NCI-H146 treated with DMSO at 0.1 percent for 48 hours (cell line): ENCODE measurements around the gene TFB2M.
"Not testable (repeated sequence)": the region's sequence is repeated elsewhere in the genome, so short reads cannot be mapped to it uniquely, and the experiment has no call there.

Experiments used
- DNase-seq: peaks from one replicate; lab custom pipeline; 2025; ENCODE audit not compliant: unreplicated experiment; lab: John Stamatoyannopoulos, UW

The TFB2M gene

DNA sequence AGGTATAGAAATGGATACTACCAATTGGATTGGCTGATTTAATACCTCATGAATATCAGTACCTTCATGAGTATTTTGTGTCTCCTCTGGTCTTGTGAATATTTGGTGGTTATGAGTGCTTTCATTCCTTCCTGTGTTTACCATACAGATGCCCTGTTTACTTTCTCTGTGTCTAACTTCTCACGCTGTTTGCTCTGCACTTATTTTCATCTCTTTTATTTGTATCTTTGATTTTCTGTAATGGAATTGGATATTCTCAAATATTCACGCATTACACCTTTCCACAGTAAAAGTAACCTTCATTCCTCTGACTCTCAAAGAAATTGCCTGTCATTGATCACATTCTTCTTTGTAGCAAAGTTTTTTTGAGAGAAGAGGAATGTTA lies 17.0 kb upstream of the TFB2M start:
- DNase-seq = peak; percentile 64

DNA sequence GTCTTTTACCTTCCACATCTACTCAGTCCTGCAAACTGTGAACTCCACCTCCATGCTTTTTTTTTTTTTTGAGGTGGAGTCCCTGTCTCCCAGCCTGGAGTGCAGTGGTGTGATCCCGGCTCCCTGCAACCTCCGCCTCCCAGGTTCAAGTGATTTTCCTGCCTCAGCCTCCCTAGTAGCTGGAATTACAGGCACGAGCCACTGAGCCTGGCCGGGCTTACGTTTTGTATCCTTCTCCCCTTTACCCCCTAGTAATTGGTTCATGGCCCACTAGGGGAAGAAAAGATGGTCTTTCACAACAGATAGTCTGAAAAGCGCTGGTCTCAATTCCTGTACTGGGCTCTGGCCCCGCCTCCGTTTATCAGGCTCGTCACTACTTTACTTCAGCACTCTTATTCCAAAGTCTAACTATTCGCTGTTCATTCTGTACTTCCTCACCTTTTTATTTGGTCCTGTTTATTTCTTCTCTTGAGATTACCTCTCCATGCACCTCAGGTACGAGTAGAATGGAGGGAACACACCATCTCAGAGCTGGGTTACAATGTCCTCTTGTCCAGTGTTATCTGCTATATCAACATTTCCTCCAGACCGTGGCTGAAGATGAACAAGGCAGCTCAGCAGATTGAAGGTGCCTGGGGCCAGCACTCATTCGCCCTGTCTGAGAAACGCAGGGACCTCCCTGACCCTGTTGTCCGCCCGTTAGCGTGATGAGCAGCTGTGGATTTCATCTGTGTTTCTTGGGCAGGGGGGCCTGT lies 16.4 kb upstream of the TFB2M start:
- peak; percentile 64 for DNase-seq

DNA sequence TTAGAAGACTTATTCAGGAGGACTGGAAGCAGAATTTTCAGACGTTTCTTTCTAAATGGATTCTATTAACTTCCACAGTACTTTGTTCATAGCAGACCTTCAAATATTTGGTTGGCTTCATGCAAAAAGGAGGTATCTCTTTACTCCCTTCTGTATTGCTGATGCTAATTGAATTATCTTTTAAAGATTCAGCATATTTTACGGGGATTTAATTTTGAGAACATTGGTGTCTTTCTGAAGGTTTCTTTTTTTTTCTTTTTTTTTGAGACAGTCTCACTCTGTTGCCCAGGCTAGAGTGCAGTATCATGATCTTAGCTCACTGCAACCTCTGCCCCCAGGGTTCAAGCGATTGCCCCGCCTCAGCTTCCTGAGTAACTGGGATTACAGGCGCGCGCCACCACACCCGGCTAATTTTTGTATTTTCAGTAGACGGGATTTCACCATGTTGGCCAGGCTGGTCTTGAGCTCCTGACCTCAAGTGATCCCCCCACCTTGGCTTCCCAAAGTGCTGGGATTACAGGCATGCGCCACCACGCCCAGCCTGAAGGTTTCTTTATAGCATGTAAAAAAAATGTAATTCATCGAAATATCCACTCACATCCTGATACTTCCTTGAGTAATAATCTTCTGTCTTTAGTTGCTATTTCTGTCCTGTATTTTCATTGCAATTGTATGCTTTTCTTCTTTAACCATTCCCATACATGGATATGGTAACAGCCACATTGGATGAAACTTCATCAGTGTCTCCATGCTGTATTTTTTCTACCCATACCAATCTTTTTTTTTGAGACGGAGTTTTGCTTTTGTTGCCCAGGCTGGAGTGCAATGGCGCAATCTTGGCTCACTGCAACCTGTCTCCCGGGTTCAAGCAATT lies 14.7 kb upstream of the TFB2M start:
- no peak for DNase-seq

DNA sequence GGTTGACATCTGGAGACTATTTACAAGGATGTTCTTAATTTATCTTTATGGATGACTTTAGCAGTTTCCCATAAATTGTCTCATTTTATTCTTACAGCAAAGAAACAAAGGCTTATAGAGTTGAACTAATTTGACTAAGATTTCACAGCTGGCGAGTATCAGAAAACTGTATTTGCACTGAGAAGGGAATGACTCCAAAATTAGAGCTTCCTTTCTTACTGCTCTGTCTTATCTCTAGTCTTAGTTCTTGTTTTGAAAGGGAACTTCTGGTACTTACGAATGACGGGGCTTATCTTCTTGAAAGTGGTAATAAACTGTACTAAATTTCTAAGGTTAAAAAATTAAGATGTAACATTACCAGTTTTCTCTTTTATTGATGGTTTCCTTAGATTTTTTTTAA lies 13.8 kb upstream of the TFB2M start:
- DNase-seq = no peak

DNA sequence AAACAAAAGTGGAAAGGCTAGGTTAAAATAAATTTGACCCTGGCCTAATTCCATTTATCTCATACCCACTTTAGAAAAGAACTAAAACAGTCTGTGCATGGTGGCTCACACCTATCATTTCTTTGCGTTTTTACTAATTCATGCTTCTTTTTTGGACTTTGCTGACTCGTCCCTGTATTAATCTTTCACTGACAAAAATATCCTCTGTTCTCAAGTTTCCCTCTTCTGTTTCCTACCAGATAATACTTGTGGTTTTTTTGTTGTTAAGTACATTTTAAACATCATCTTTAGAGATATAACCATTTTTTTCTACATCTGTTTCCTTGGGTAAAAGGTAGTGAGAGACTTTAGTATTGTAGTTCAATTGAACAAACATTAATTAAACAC lies 11.7 kb upstream of the TFB2M start:
- DNase-seq = no peak

DNA sequence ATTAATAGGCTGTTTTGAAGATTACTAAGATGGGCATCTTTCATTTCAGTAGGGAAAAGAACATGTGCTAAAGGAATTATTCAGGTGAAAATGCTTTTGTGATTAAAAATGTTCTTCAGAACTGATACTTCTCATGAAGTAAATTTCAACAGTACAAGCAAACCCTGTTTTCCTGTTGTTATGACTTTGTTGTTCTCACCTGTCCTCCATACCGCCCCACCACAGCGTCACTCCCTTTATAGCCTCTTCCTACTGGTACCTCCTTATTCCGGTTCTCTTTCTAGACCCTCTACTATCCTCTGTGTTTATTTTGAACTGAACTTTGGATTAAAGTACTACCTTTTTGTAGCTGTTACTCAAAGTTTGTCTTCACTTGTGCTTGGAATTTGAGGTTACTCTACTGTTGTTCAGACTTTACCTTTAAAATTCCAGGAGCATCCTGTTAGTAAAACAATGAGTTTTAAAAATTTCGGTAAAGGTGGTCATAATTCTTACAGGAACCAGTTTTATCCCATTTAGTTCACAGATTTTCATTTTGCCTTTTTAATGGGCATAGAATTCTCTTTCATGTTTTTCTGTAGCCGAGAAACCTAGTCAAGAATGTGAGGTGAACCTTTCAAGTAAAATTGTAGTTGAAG lies 11.1 kb upstream of the TFB2M start:
- DNase-seq = no peak

DNA sequence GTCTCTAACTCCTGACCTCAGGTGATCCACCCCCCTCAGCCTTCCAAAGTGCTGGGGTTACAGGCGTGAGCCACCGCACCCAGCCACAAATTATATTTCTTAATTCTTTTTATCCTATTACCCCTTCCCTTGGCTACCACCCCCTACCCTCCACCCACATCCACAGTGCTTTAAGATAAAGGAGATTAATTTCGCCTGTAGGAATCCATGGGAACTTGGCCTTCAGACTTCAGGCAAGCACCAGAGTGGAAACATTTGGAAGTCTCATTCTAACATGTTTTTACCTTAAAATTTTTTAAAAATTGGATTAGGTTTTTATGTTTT lies 10.6 kb upstream of the TFB2M start:
- DNase-seq = no peak

DNA sequence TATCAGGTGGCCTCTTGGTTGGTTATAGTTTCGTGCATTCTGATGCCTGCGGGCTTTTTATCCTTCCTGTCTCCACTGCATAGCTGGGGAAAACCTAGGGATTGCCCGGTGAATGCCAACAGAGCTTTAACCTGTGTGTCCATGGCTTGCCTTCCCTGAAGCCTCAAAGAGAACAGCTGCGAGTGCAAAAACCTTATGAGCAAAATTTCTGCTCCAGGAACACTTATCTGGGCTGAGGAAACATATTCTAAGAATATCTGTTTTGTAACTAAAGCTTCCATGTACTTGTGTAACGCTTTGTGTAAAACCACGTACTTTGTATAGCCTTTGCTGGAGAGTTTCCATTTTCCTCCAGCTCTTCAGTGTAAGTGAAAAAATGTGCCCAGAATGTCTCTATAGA lies 7.4 kb upstream of the TFB2M start:
- DNase-seq = no peak

DNA sequence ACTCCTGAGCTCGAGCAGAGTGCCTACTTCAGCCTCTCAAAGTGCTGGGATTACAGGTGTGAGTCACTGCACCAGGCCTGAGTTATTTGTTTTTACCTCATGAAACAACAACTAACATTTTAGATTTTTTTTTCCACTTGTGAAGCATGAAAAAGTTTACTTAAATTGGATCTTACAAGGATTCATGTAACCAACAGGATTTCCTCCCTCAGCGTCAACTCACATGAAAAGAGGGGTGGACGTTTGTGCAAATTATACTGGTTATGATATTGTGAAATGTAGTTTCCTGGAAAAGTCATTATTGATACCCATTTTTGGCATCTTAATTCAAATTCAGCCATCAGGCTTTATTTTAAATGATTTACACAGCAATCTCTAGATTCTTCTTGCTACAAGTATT lies 6.7 kb upstream of the TFB2M start:
- DNase-seq = no peak

DNA sequence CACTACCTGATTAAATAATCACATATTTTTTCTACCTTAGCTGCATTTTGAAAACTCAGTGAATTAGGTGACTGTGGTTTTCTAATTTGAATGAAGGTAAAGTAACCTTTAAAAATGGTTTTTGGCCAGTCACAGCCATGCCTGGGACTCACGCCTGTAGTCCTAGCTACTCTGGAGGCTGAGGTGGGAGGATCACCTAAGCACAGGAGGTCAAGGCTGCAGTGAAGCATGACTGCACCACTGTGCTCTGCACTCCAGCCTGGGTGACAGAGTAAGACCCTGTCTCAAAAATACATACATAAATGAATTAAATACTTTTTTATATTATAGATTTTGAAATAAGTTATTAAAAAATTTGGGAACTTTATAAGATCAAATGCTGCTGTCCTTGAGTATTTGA lies 5.9 kb upstream of the TFB2M start:
- no peak for DNase-seq

DNA sequence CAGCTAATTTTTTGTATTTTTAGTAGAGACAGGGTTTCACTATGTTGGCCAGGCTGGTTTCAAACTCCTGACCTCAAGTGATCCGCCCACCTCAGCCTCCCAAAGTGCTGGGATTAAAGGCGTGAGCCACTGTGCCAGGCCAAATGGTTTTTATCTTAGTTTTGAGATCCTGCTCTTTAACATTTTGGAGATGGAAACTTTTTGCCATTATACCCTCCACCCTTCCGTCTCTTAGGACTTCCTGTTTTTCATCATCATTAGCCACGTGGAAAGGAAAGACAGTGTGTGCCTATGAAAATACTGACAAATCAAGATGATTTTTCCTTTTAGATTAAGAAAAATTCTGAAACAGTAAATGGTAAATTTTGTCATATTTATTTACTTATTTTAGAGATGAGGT lies 5.2 kb upstream of the TFB2M start:
- DNase-seq = not testable (repeated sequence)

DNA sequence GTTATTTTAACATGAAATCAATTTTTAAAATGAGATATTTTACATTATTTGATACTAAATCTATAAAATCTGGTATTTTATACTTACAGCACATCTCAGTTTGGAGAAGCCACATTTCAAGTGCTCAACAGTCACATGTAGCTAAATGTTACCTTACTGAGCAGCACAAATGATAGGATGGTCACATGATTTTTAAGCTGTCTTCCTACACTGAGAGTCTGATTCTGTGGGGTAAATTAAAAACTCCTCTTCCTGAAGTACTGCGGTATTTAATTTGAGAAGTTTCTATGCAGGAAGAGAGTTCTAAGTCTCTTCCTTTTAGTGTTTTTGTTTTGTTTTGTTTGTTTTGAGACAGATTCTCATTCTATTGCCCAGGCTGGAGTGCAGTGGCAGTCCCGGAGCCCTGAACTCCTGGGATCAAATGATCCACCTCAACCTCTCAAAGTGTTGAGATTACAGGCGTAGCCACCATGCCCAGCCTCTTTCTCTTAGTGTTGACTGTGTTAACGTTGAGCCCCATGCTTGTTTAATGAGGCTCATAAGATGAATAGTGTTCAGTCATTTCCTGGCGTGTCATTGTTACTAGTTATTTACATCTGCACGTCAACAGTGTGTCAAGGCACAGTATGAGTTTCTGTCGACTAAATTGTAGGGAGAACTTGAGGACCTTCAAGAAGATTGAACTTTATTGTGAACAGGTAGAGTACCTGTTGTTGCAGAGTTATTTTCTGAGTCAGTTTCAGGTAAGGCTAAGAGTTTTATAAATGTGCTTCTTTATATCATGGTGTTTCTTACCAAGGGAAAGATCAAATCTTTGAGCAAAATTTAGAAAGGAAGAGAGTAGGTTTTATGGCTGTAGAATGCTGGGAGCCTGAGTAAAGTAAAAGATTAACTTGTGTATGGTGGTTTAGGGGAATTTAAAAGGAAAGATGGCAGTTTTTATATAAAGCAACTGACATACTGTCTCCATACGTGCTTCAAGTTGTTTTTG lies 3.5 kb upstream of the TFB2M start:
- DNase-seq = peak; percentile 67

DNA sequence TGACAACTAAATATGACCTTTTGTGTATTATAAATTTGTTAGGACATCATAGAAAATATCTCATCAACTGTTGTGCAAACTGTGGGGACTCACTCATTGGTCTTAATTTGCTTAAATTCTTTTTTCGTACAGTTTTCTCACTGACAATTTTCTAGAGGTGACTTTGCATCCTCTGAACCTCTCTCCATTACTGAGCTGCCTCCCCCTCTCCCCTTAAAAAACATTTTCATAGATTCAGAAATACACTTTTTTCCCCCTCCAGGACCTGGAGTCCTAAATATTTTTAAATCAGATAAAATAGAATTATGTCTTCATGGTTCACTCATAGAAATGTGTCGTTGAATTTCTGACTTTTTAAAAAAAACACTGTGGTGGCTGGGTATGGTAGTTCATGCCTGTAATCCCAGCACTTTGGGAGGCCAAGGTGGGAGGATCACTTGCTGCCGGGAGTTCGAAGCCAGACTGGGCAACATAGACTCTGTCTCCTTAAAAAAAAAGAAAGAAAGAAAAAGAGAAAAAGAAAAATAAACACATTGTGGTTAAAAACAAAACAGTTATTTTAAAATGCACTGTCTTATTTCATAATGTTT lies 1.7 kb upstream of the TFB2M start:
- no peak for DNase-seq

DNA sequence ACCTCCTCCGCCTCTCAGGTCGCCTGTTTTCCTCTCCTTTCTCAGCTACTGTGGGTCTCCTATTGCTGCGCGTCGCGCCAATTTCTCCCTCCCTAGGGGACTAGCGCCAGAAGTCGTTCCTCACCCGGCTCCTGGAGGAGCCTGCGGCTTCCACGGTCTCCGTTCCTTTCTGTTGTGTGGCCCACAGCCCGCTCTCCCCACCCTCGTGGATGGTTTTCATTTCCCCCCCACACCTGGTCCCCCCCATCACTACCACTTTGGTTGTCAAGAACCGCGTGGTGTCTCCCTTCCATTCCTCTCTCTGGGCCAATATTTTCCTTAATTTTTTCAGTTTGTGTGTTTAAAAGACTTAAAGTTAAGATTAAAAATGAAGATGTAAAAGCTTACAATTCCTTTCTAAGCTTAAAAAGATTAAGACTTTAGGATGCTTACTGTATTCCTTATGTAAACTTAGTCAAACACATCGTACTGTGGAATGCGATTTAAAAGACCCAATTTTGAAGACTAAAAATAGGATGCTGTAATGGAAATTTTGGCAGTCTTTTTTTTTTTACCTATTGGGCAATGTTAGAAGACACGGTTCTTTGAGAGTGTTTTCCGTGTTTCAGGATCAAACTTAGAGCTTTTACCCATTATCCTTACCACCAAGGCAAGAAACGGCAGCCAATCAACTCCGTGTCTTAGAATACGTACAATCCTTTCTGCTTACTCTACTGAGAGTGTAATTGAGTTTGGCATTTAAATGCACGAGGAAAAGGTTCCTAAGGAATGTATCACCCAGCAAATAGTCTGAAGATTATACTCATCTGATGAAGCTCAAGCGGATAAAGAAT lies 968 bp upstream of the TFB2M start:
- DNase-seq = peak; percentile 79

DNA sequence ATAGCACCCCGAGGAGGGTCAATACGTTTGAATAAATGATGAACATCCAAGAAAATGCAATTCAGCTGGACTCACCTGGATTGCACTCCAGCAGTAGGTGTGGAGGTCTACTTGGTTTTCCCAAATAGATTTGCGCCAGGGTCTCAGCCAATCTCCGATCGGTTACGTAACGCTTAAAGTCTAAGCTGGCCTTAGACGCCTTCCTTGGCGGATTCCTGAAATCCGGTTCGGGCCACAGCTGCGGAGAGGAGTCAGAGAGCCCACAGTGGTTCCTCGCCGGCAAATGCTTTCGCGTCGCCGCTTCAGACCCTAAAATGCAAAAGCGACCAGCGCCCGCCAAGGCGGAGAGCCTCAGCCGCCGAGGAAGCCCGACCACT lies 322 bp downstream of the TFB2M start:
- peak; percentile 49 for DNase-seq

DNA sequence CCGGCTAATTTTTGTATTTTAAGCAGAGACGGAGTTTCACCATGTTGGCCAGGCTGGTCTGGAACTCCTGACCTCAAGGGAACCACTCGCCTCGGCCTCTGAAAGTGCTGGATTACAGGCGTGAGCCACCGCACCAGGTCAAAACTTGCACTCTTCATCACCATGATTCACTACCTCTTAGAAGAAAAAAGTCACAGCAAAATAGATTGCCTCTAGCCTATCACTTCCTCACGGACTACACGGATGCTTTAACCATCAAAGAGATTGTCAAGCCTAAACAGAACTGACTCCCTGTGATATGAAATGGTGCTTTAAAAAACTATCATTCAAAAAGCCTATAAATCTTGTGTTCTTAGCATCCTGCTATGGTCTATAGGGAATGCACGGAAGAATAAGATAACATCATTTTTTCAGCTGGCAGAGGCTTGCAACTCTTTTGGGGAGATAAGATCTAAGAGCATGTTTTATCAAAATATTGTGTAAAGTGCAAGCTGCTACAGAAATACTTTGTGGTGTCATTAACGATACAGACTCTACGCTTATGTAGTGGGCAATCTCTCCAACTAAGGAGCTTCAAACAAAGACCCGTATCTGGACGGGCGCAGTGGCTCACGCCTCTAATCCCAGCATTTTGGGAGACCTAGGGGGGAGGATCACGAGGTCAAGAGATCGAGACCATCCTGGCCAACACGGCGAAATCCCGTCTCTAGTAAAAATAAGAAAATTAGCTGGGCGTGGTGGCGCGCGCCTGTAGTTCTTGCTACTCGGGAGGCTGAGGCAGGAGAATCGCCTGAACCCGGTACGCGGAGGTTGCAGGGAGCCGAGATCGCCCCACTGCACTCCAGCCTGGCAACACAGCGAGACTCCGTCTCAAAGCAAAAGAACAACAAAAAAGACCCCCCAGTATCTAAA lies 966 bp downstream of the TFB2M start:
- DNase-seq = no peak

DNA sequence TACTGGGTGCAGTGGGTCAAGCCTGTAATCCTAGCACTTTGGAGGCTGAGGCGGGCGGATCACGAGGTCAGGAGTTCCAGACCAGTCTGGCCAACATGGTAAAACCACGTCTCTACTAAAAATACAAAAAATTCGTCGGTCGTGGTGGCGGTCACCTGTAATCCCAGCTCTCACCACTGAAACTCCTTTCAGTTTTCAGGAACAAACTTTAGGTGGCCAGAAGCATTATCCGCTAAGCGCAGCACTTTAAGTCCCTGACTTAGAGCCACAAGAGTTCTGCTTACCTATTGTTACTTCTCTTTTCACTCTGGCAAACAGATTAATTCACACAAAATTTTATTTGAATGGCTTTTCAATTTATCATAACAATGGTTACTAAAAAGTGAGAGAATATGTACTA lies 5.2 kb downstream of the TFB2M start:
- DNase-seq = not testable (repeated sequence)

DNA sequence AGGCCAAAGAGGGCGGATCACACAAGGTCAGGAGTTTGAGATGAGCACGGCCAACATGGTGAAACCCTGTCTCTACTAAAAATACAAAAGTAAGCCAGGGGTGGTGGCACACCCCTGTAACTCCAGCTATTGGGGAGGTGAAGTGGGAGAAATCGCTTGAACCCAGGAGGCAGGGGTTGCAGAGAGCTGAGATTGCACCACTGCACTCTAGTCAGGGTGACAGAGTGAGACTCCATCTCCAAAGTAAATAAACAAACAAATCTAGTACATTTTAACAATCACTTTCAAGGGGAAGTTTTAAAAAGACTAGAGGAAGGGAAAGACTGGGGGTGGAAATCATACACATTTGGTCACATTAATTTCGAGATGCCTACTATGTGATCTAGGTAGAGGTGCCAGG lies 6.8 kb downstream of the TFB2M start:
- DNase-seq = no peak

DNA sequence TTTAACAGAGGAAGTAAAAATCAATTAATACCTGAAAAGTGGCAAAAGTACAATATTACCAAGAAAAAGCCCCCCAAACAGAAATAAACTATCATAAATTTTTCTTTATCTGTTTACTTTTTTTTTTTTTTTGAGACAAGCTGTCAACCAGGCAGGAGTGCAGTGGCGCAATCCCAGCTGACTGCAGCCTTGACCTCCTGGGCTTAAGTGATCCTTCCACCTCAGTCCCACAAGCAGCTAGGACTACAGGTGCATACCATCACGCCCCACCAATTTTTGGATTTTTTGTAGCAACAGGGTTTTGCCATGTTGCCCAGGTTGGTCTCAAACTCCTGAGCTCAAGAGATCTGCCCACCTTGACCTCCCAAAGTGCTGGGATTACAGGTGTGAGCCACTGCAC lies 8.0 kb downstream of the TFB2M start:
- DNase-seq = no peak
